OCI-LY7 (cell line): ENCODE measurements around the gene EYS. TPM values are rescaled to one million over a fixed set of nuclear protein-coding genes. Genes with fewer than 3 reads are reported as not detected.

ENCODE experiments used
- BruUV-seq: library from RNA; stranded (reverse); fragments of 400-500 nt; replicated peaks from 2 replicates; lab custom pipeline; 2021; lab: Mats Ljungman, UMichigan
- CTCF ChIA-PET: fragments of 300-600 bp; sonication (Branson Sonifier 250); formaldehyde crosslinking; loops from one replicate; lab custom pipeline; 2022; ENCODE audit warnings: antibody characterized with exemption; ENCODE audit not compliant: unreplicated experiment; lab: Charles Lee
- POLR2A ChIA-PET: fragments of 300-600 bp; sonication (Branson Sonifier 250); formaldehyde crosslinking; loops from one replicate; lab custom pipeline; 2022; ENCODE audit warnings: antibody characterized with exemption; lab: Charles Lee
- DNase-seq: peaks from one replicate; pipeline ENCODE4 v3.0.0-alpha.2; 2015; ENCODE audit warnings: low spot score
- H2AFZ ChIP-seq: fragments of 200-600 bp; sonication (generic), shearing (Covaris generic); 2 replicates; pipeline ENCODE4 v1.6.1; 2014; ENCODE audit warnings: mild to moderate bottlenecking, antibody characterized with exemption, low read length, moderate library complexity
- H3K27ac ChIP-seq: fragments of 200-600 bp; sonication (generic); 2 replicates; pipeline ENCODE4 v1.5.1; 2014; ENCODE audit warnings: mixed run types, low read depth, mild to moderate bottlenecking, moderate library complexity, low read length, inconsistent platforms; ENCODE audit not compliant: poor library complexity, severe bottlenecking
- H3K36me3 ChIP-seq: fragments of 200-600 bp; sonication (generic); 2 replicates; pipeline ENCODE4 v1.6.1; 2014; ENCODE audit warnings: mild to moderate bottlenecking, antibody characterized with exemption, low read length, moderate library complexity, mixed read lengths; ENCODE audit not compliant: insufficient read depth
- H3K4me1 ChIP-seq: fragments of 200-600 bp; sonication (generic); 2 replicates; pipeline ENCODE4 v1.5.1; 2014; ENCODE audit warnings: mild to moderate bottlenecking, low read length; ENCODE audit not compliant: insufficient read depth, poor library complexity, severe bottlenecking
- H3K4me2 ChIP-seq: fragments of 200-600 bp; sonication (generic); 2 replicates; pipeline ENCODE4 v1.6.1; 2014; ENCODE audit warnings: mild to moderate bottlenecking, low read length
- H3K4me3 ChIP-seq: fragments of 200-600 bp; sonication (generic); 2 replicates; pipeline ENCODE4 v1.5.1; 2014; ENCODE audit warnings: mild to moderate bottlenecking, low read depth, low read length; ENCODE audit not compliant: poor library complexity, severe bottlenecking
- H3K79me2 ChIP-seq: fragments of 200-600 bp; sonication (generic); 2 replicates; pipeline ENCODE4 v1.6.1; 2016; ENCODE audit warnings: low read depth, mild to moderate bottlenecking, low read length, moderate library complexity, mixed read lengths; ENCODE audit not compliant: insufficient read depth
- H3K9me2 ChIP-seq: fragments of 200-600 bp; sonication (generic); 2 replicates; pipeline ENCODE4 v1.6.1; 2016; ENCODE audit warnings: mild to moderate bottlenecking, low read length, mixed read lengths; ENCODE audit not compliant: insufficient read depth
- H3K9me3 ChIP-seq: fragments of 200-600 bp; sonication (generic); 2 replicates; pipeline ENCODE4 v1.6.1; 2014; ENCODE audit warnings: mild to moderate bottlenecking, mixed run types, low read length, mixed read lengths
- H4K20me1 ChIP-seq: fragments of 200-600 bp; sonication (generic); 2 replicates; pipeline ENCODE4 v1.6.1; 2014; ENCODE audit warnings: mild to moderate bottlenecking, antibody characterized with exemption, low read length, moderate library complexity, mixed read lengths; ENCODE audit not compliant: insufficient read depth
- CTCF ChIP-seq: fragments of 200-600 bp; sonication (generic); conservative IDR thresholded peaks from 2 replicates; pipeline ENCODE4 v1.5.1; 2014; ENCODE audit warnings: mild to moderate bottlenecking, antibody characterized with exemption, low read length, moderate library complexity, mixed read lengths
- EZH2phosphoT487 ChIP-seq: fragments of 200-600 bp; sonication (generic); IDR thresholded peaks from 2 replicates; pipeline ENCODE4 v1.6.1; 2018; ENCODE audit warnings: low read depth, borderline replicate concordance, mild to moderate bottlenecking, mixed run types, antibody characterized with exemption, low read length, moderate library complexity, mixed read lengths
- intact Hi-C: fragments of 100-400 bp; cut with micrococcal nuclease; formaldehyde crosslinking; loops from one replicate; pipeline ENCODE4 v1.10.0; 2022; ENCODE audit not compliant: unreplicated experiment
- total RNA-seq, 2 experiments: library from RNA; depleted of rRNA in 1 of 2; stranded (reverse); fragments of >200 nt in 1 of 2; shearing (Covaris generic) in 1 of 2; gene quantifications; 2 replicates each; pipeline ENCODE4 v1.2.3, GENCODE V29; 2014 to 2022

Gene EYS
- total RNA-seq, 2 experiments from 2014 or later, result not detected

- Histone ChIP-seq H3K27ac (no peak overlapping the region), H3K9me3 (no peaks in the 10 kb centered on the region), H3K36me3 (no peaks in the 10 kb centered on the region), H3K4me2 (no peak overlapping the region), H3K9me2 (no peaks in the 10 kb centered on the region; the same call in 1 of the 2 replicates), H4K20me1 (no peaks in the 10 kb centered on the region), H3K79me2 (no peaks in the 10 kb centered on the region), H3K4me3 (no peak overlapping the region), H2AFZ (no peak overlapping the region), H3K4me1 (no peaks in the 10 kb centered on the region)
- DNase-seq, result no peak
- no TSS peak for BruUV-seq
- CTCF ChIA-PET, result no interaction called here
- POLR2A ChIA-PET, result no interaction called here
- TF ChIP-seq CTCF (no peak), EZH2phosphoT487 (no peak)
- intact Hi-C loops, result no loop called here
Measured at GRCh38 chr6:65072500-65072899, 634.5 kb downstream of the EYS start.

- BruUV-seq, result no TSS peak
- Histone ChIP-seq H3K27ac (no peak overlapping the region), H3K79me2 (no peaks in the 10 kb centered on the region), H4K20me1 (no peaks in the 10 kb centered on the region), H3K4me2 (no peak overlapping the region), H2AFZ (no peak overlapping the region), H3K36me3 (no peaks in the 10 kb centered on the region), H3K4me1 (no peaks in the 10 kb centered on the region), H3K4me3 (no peak overlapping the region), H3K9me2 (no peaks in the 10 kb centered on the region; the same call in 1 of the 2 replicates), H3K9me3 (no peaks in the 10 kb centered on the region)
- ChIA-PET CTCF (no interaction called here), POLR2A (no interaction called here)
- TF ChIP-seq CTCF (no peak), EZH2phosphoT487 (no peak)
- no peak for DNase-seq
- intact Hi-C loops, result no loop called here
Measured at GRCh38 chr6:65071480-65071879, 635.5 kb downstream of the EYS start.

GRCh38 chr6:65064844-65065243, 642.2 kb downstream of the EYS start:
- H3K36me3 ChIP-seq, result no peaks in the 10 kb centered on the region
- POLR2A ChIA-PET, result no interaction called here
- intact Hi-C loops, result no loop called here
- no peak overlapping the region for H3K4me3 ChIP-seq
- CTCF ChIA-PET, result no interaction called here
- H4K20me1 ChIP-seq, result no peaks in the 10 kb centered on the region
- no peak for TF ChIP-seq EZH2phosphoT487
- TF ChIP-seq CTCF, result no peak
- no peak for DNase-seq
- H2AFZ ChIP-seq, result no peak overlapping the region
- H3K27ac ChIP-seq, result no peak overlapping the region
- no peaks in the 10 kb centered on the region for H3K9me3 ChIP-seq
- H3K4me2 ChIP-seq, result no peak overlapping the region
- no peaks in the 10 kb centered on the region for H3K79me2 ChIP-seq
- no TSS peak for BruUV-seq
- H3K4me1 ChIP-seq, result no peaks in the 10 kb centered on the region
- H3K9me2 ChIP-seq, result no peaks in the 10 kb centered on the region
